HG02970 (cell line): ENCODE results near the gene PHOSPHO1.
"Not testable (repeated sequence)": the region's sequence is repeated elsewhere in the genome, so short reads cannot be mapped to it uniquely, and the experiment has no call there.

Experiments
- ATAC-seq: cut with Tn5 transposase; IDR thresholded peaks from one replicate; pipeline ENCODE4 v1.9.1; 2021; ENCODE audit warnings: mild to moderate bottlenecking, moderate library complexity, moderate number of reproducible peaks; ENCODE audit not compliant: unreplicated experiment, low FRiP score

Gene PHOSPHO1, protein sequence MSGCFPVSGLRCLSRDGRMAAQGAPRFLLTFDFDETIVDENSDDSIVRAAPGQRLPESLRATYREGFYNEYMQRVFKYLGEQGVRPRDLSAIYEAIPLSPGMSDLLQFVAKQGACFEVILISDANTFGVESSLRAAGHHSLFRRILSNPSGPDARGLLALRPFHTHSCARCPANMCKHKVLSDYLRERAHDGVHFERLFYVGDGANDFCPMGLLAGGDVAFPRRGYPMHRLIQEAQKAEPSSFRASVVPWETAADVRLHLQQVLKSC

DNA sequence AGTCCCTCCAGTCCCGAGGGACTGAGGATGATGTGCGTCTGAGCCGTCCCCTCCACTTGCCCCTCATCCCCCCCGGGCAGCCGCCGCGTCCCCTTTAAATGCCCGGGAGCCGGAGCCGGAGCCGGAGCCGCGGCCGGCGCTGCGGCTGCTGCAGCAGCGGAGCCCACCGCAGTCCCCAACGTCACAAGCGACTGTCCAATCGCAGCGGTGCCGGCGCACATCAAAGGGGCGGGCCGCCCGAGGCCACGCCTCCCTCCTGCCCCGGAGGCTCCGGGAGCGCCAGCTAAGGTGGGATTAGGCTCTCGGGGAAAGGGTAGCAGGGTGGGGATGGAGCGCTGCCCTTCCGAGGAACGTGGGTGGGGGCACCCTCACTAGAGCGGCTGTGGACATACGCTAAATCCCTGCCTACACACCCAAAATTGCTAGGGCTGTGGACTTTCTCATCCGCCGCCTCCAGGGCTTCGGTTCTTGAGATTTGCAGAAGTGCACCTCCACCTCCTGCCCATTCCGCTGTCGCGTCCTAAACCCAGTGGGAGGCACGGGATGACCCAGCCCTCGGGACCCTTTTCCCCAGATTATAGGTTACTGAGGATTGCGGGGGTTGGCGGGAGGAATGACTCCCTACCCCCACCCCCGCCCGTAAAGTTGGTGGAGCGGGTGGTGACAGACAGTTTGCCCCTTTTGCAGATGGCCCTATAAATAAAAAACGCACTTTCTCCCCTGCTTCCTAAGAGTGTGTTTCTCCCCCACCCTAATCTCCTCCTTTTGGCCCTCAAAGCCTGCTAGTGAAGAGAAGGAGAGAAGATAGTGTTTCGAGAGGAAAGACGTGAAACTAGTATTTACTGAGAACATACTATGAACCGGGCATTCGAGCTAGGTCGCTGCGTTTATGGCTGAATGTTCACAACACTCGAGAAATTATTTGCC lies at the start of gene PHOSPHO1:
TSS of gene PHOSPHO1 (minus strand) at position 152 of the 927 bp plus-strand sequence. CDS start 4,096 bp downstream, outside the sequence.
- ATAC-seq = peak; percentile 80

DNA sequence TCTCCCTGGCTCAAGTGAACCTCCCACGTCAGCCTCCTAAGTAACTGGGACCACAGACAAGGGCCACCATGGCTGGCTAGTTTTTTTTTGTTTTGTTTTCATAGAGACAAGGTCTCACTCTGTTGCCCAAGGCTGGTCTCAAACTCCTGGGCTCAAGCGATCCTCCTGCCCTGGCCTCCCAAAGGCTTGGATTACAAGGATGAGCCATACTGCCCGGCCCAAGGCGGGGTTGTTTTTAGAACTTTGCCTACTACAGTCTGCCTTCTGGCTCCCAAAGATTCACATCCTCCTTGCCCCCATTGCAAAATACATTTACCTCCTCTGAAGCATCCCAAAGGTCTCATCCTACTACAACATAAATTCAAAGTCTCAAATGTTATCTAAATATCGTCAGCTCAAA lies 49.5 kb upstream of the PHOSPHO1 start:
- no peak for ATAC-seq

DNA sequence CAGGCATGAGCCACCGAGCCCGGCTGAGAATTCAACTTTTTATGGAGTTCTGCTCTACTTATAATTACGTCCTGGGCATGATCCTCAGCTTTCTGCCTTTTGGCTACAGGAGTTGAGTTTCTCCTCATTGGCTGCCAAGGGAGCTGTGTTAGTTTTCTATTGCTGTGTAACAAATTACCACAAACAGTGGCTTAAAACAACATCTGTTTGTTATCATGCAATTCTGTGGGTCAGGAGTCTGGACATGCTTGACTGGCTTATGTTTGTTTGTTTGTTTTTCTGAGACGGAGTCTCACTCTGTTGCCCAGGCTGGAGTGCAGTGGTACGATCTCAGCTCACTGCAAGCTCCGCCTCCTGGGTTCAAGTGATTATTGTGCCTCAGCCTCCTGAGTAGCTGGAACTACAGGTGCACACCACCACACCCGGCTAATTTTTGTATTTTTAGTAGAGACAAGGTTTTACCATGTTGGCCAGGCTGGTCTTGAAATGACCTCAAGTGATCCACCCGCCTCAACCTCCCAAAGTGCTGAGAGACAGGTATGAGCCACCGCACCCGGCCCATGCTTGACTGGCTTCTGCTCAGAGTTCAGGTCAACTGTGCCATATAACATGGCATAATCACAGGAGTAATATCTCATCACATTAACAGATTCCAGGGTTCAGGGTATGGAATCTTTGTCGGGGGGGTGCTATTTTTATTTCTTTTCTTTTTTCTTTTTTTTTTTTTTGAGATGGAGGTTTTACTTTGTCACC lies 48.9 kb upstream of the PHOSPHO1 start:
- not testable (repeated sequence) for ATAC-seq

DNA sequence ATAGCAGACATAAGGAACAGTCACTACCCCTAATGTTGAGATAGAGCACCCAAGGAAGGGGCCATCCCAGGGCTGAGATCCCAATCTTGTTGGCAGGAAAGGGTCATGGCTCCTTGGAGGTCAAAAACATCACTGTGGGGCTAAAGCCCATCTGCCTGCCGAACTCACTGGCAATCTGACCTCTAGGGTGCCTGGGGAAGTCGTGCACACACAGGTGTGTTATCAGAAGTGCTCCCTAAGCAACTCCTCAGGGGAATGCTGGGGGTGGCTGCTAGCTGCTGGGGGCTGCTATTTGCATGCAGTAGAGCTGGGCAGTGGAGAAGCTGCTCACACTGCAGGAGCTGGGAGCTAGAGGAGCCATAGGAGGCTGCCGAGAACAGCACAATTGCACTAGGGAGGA lies 47.5 kb upstream of the PHOSPHO1 start:
- ATAC-seq = no peak

DNA sequence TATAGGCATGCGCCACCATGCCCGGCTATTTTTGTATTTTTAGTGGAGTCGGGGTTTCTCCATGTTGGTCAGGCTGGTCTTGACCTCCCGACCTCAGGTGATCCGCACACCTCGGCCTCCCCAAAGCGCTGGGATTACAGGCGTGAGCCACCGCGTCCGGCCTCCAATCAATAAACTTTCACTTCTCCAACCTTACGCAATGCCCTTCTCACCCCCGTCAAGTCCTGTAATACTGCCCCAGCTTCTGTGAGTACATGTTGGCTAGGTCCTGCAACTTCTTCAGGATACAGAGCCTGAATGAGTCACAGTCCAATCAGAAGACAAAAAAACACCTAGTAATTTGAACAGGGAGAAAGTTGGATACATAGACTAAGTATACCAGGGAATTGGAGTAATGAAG lies 47.1 kb upstream of the PHOSPHO1 start:
- no peak for ATAC-seq

DNA sequence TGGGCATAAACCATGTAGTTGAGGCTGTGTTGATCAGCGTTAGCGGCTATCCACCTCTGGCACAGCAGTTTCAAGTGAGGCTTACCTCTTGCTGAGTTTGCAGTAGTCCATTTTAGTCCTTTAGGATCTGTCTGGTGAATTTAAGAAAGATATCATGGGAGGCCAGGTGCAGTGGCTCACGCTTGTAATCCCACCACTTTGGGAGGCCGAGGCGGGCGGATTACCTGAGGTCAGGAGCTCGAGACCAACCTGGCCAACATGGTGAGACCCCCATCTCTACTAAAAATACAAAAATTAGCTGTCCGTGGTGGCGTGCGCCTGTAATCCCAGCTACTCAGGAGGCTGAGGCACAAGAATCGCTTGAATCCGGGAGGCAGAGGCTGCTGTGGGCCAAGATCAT lies 45.4 kb upstream of the PHOSPHO1 start:
- not testable (repeated sequence) for ATAC-seq

DNA sequence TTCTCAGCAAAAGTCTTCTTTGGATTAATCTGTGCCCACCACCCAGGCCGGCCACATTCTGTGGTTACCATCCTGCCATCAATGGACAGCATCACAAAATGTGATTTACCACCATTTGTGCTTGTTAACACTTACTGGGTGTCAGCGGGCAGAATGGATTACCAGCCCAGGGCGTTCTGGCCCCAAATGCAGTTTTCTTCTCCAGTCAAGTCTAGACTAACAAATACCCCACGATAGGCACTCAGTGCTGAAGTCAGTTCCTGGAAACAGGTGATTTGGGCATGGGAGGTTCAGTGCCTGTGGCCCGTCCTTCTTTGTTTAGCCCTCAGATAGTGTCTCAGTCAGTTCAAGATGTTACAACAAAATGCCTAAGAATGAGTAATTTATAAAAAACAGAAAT lies 38.8 kb upstream of the PHOSPHO1 start:
- ATAC-seq = no peak

DNA sequence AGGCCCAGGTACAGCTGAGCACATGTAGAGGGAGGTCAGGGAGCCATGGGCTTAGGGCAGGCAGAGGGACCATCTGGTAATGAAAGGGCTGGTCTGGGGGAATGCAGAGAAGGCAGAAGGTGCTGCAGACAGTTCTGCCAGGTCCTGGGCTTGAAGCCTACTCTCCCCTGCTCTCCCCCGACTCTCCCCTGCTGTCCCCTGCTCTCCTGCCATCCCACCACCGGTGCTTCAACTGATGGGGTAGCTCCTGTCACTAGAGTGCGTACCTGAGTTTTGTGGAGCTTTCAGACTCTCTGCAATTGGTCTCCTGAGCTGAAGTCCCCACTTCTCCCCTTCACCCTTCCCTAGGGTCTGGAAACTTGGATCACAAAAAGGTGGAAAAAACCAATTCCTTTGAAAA lies 37.3 kb upstream of the PHOSPHO1 start:
- ATAC-seq = no peak

DNA sequence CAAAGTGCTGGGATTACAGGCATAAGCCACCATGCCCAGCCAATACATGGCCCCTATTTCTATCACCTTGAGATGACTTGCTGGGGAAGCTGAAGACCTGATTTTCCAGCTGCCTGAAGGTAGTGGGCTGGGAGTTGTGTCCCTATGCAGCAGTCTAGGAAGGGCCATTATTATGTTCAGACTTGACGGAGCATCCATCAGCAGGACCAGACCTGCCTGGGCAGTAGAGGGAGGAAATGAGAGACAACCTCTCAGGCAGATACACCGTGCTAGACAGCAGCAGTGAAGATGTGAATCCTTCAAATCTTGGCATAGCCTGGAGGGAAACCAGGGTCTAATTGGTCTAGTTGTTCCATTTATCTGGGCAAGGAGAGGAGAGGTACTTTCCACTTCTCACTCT lies 35.6 kb upstream of the PHOSPHO1 start:
- ATAC-seq = no peak

DNA sequence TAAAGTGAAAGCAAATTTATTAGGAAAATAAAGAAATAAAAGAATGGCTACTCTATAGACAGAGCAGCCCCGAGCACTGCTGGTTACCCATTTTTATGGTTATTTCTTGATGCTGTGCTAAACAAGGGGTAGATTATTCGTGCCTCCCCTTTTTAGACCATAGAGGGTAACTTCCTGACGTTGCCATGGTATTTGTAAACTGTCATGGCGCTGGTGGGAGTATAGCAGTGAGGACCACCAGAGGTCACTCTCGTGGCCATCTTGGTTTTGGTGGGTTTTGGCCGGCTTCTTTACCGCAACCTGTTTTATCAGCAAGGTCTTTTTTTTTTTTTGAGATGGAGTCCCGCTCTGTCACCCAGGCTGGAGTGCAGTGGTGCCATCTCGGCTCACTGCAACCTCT lies 31.0 kb upstream of the PHOSPHO1 start:
- not testable (repeated sequence) for ATAC-seq

DNA sequence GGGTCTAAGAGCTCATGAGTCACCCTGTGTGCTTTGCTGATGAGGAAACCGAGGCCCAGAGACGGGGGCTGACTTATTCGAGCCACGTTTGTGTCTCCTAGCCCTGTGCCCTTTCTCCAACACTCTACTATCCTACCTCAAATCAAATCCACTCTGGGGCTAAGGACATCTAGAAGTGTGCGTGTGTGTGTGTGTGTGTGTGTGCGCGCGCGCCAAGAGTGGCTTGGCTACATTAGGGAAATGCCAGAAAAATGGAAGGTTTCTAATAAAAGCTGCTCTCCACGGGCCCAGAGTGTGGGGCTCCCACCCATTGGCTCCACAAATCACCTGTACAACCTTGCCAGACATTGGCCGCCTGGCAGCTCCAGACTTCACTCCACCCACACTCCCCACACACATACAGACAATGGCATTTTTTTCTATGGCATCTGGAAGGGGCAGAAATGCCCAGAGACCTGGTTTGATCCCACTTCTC lies 30.3 kb upstream of the PHOSPHO1 start:
- ATAC-seq = no peak

DNA sequence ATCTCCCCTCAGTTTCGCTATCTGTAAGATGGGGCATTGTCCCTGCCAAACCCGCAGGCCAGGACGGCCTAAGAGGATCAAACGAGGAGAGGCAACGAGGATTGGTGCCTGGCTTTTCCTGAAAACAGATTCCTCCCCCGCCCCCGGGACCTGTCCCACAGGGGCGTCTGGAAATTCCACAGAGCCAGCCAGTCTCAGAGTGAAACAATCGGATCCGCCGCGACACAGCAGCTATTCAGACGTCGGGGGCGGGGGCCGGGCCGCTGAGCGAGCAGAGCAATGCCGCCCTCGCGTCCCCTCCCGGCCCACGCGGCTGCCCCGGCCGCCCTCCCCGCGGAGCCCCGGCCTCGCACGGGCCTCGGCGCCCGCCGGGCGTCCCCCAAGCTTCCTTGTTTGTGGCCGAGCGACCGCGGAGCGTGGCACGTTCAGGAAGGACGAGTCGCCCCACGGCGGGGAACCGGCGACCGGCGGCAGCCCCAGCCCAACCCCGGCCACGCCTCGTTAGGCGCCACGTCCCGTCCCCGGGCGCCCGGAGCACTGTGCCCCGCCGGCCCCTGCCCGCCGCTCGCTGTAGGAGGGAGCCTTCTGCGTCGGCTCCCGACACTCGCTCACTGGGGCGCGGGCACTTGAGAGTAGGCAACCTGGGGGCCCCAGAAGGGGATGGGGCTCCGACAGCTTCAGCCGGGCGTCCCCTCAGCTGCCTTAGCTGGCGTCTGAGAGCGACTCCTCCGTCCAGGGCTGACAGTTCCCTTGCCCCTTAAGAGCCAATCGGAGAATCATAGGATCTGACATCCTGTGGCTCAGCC lies 29.6 kb upstream of the PHOSPHO1 start:
- no peak for ATAC-seq

DNA sequence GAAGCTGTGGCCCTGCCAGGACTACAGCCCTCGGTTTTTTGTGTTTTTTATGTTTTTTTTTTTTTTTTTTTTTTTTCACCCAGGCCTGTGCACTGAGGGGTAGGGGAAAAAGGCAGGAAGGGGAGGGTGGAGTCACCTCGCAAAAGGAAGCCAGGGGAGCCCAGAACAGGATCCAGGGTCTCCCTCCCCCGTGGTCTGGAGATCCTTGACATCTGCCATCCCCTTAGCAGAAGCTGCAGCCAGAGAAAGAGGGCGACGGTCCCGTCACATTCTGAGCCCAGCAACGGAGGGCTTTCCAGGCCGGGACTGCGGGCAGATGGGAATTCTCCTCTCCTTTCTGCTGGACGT lies 29.1 kb upstream of the PHOSPHO1 start:
- no peak for ATAC-seq

DNA sequence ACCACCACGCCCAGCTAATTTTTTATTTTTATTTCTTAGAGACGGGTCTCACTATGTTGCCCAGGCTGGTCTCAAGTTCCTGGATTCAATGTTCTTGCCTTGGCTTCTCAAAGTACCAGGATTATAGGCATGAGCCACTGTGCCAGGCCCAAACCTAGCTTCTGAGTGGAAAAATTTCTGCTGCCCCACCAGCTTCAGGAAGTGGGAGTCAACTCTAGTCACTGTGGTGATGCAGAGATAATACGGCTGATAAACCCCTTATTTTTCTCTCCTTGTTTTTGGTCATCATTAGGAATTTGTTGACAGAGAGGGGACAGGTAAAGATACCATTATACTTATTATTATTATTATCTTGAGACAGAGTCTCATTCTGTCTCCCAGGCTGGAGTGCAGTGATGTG lies 27.8 kb upstream of the PHOSPHO1 start:
- no peak for ATAC-seq

DNA sequence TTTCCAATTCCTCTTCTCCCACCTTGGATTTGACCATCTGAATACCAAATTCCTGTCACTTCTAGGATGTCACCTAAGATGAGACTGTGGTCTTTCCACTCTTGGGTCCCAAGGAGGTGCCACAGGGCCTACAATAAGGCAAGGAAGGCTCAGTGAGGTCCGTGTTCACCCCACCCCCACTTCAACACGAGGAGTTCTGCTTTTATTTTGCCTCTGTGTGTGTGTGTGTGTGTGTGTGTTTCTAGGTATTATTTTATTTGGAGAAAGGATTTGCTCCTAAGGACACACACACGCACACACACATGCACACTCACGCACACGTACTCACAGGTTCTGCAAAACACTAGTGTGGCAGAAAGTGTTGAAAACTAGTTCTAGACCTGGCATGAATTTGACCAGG lies 24.5 kb upstream of the PHOSPHO1 start:
- ATAC-seq = no peak

DNA sequence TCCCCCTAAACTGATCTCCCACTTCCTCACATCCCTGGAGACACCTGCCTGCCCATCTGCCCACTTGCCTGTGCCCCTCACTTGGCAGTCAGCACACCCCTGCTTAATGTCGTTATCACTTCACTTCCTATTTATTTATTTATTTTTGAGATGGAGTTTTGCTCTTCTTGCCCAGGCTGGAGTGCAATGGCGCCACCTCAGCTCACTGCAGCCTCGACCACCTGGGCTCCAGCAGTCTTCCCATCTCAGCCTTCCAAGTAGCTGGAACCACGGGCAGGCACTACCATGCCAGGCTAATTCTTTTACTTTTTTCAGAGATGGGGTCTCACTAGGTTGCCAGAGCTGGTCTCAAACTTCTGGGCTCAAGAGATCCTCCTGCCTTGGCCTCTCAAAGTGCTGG lies 23.5 kb upstream of the PHOSPHO1 start:
- ATAC-seq = no peak

DNA sequence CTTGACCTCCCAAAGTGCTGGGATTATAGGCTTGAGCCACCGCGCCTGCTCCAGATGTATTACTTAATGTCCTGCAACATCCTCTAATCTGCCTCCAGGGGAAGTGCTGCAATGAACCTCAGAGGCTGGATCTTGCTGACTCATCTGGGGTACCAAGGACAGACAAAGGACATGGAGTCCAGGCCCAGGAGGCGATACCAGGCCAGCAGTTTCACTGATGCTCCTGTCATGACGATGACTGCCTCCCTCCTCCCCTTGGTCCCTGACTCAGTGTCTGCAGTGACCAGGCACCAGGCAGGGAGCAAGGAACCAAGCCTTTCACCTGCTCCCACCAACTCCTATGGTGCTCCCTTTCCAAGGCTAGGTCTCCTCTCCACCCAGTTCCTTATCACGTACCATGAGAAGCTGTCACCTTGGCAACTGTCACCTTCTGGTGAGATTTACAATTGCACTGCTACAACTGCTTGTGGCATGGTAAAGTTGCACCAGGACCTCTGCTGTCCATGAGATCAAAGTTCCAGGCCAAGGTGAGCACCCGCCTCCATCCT lies 21.6 kb upstream of the PHOSPHO1 start:
- no peak for ATAC-seq

DNA sequence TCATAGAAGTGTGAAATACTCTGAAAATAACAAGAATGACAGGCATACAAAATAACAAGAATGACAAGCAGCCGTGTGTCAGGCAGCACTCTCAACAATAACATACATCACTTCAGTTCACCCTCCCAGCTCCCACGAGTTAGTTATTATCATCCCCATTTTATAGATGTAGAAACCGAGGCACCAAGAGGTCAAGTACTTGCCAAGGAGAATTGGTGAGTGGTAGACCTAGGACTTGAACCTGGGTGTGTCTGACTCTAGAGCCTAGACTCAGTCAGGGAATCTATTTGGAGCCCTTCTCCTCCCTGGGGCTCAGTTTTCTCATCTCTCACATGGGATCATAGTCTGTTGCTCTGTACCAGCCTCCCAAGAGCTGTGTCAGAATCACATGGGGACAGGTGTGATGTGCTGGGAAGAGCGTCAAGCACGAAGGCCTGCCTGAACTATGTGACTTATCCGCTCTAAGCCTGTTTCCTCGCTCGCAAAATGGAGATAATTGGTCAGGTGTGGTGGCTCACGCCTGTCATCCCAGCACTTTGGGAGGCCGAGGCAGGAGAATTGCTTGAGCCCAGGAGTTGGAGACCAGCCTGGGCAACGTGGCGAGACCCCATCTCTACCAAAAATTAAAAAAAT lies 19.4 kb upstream of the PHOSPHO1 start:
- no peak for ATAC-seq

DNA sequence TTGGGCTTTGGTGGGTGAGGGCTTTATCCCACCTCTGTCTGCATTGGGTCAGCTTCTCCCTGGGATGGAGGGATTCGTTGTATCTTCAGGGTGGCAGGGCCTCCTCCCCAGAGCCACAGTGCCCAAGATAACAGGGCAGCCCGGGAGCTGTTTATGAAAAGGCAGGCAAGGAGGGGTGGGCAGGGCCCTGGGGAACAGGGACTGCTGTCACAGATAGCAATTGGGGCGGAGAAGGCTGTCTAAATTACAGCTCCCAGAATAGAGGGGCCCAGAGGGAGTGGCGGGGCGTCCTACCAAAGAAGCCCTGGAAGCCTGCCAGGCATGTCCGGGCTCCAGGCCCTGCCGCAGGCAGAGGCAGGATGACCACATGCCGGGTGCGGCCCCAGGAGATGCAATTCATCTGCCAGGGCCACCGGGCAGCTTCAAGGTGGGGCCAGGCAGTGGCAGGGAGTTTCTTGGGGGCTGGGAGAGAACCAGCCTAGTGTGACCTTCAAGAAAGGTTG lies 18.8 kb upstream of the PHOSPHO1 start:
- ATAC-seq = no peak
